Fibroblast of skin of left quadriceps (primary cell): ENCODE measurements around the gene MAGI1.

Experiments
- DNase-seq, 2 experiments: peaks; one replicate each; pipeline ENCODE4 v3.0.0-alpha.2; 2013; ENCODE audit warnings: low read depth in 2 of 2

The MAGI1 gene

GRCh38 chr3:65326574-65326973, 712.1 kb downstream of the MAGI1 start:
- no peak for DNase-seq

- DNase-seq = no peak
Measured at GRCh38 chr3:65322910-65323309, 715.8 kb downstream of the MAGI1 start.

GRCh38 chr3:65318231-65318630, 720.5 kb downstream of the MAGI1 start:
- DNase-seq = no peak

GRCh38 chr3:65314916-65315315, 723.8 kb downstream of the MAGI1 start:
- DNase-seq = no peak

- peak; percentile 19 to 20 for DNase-seq
Measured at GRCh38 chr3:65314269-65314668, 724.4 kb downstream of the MAGI1 start.

- peak; percentile 30 to 36 for DNase-seq
Measured at GRCh38 chr3:65313666-65314065, 725.1 kb downstream of the MAGI1 start.

GRCh38 chr3:65305836-65306235, 732.9 kb downstream of the MAGI1 start:
- no peak for DNase-seq
